ENCODE results near the gene TTC17.

TTC17 gene

GRCh38 chr11:43403357-43404231, 44.9 kb downstream of the TTC17 start:
- no peak for TF ChIP-seq CTCF (IDR thresholded peaks at IDR 0.05; ENCODE audit: low read depth, low read length)
- no peak for TF ChIP-seq POLR2A (IDR thresholded peaks at IDR 0.05; ENCODE audit: extremely low read depth, insufficient read length)
- TF ChIP-seq MYC (IDR thresholded peaks at IDR 0.05; ENCODE audit: low read depth, low read length), result no peak
- TF ChIP-seq MAX (IDR thresholded peaks at IDR 0.05; ENCODE audit: low read depth, low read length), result no peak
- no peak overlapping the region for H3K4me3 ChIP-seq (ENCODE audit: low read depth, low read length)
- DNase-seq (ENCODE audit: low read depth), result no peak

DNA sequence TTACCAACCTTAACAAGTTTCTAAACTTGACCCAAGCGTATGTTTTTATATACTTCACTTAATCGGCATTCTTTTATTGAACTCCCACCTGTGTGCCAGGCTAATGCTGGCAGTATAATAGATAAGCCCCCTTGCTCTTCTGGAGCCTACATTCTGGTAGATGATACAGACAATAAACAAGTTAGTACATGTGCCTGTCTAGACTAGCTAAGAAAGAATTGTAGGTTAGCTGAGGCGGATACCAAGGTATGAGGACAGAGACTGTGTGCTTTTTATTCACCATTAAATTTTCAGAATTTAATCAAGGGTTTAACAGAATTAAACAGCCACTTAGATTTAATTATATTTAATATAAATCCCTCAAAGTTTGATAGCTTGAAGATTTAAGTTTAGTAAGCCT, 45.7 kb downstream of the TTC17 start:
- H3K4me3 ChIP-seq (ENCODE audit: low read depth, low read length), result no peak overlapping the region
- TF ChIP-seq CTCF (IDR thresholded peaks at IDR 0.05; ENCODE audit: low read depth, low read length) (no peak), MAX (IDR thresholded peaks at IDR 0.05; ENCODE audit: low read depth, low read length) (no peak), MYC (IDR thresholded peaks at IDR 0.05; ENCODE audit: low read depth, low read length) (no peak)
- no peak for DNase-seq (ENCODE audit: low read depth)

- no peak for DNase-seq (ENCODE audit: low read depth)
- H3K4me3 ChIP-seq (ENCODE audit: low read depth, low read length), result no peak overlapping the region
- no peak for TF ChIP-seq MYC (IDR thresholded peaks at IDR 0.05; ENCODE audit: low read depth, low read length)
- TF ChIP-seq POLR2A (IDR thresholded peaks at IDR 0.05; ENCODE audit: extremely low read depth, insufficient read length), result no peak
- TF ChIP-seq CTCF (IDR thresholded peaks at IDR 0.05; ENCODE audit: low read depth, low read length), result no peak
- TF ChIP-seq MAX (IDR thresholded peaks at IDR 0.05; ENCODE audit: low read depth, low read length), result no peak
Measured at GRCh38 chr11:43404836-43405479, 46.2 kb downstream of the TTC17 start.

GRCh38 chr11:43408277-43408676, 49.6 kb downstream of the TTC17 start:
- no peak for DNase-seq (ENCODE audit: low read depth)
- no peak overlapping the region for H3K4me3 ChIP-seq (ENCODE audit: low read depth, low read length)
- TF ChIP-seq MYC (IDR thresholded peaks at IDR 0.05; ENCODE audit: low read depth, low read length) (no peak), POLR2A (IDR thresholded peaks at IDR 0.05; ENCODE audit: extremely low read depth, insufficient read length) (no peak), MAX (IDR thresholded peaks at IDR 0.05; ENCODE audit: low read depth, low read length) (no peak), CTCF (IDR thresholded peaks at IDR 0.05; ENCODE audit: low read depth, low read length) (no peak)

- no peak for DNase-seq (ENCODE audit: low read depth)
- no peak overlapping the region for H3K4me3 ChIP-seq (ENCODE audit: low read depth, low read length)
- TF ChIP-seq MYC (IDR thresholded peaks at IDR 0.05; ENCODE audit: low read depth, low read length) (no peak), POLR2A (IDR thresholded peaks at IDR 0.05; ENCODE audit: extremely low read depth, insufficient read length) (no peak), CTCF (IDR thresholded peaks at IDR 0.05; ENCODE audit: low read depth, low read length) (no peak), MAX (IDR thresholded peaks at IDR 0.05; ENCODE audit: low read depth, low read length) (no peak)
Measured at GRCh38 chr11:43410394-43410793, 51.7 kb downstream of the TTC17 start.

Measured in NB4 (cell line).